GM23338 (cell line): ENCODE measurements around the gene TMPRSS9.
"Not testable (repeated sequence)": the region's sequence is repeated elsewhere in the genome, so short reads cannot be mapped to it uniquely, and the experiment has no call there.

Source experiments
- CREB1 ChIP-seq: fragments of 250-450 bp; sonication (Bioruptor Pico); IDR thresholded peaks from 2 replicates; pipeline ENCODE4 v1.5.0; 2020; ENCODE audit warnings: low read depth, mild to moderate bottlenecking, moderate library complexity
- EZH2 ChIP-seq: fragments of 200-600 bp; sonication (generic); IDR thresholded peaks from one replicate; pipeline ENCODE4 v1.8.0; 2017; ENCODE audit warnings: antibody characterized with exemption, mild to moderate bottlenecking, low read depth; ENCODE audit not compliant: unreplicated experiment
- EZH2phosphoT487 ChIP-seq: fragments of 200-600 bp; sonication (generic); IDR thresholded peaks from one replicate; pipeline ENCODE4 v1.8.1; 2018; ENCODE audit warnings: antibody characterized with exemption; ENCODE audit not compliant: unreplicated experiment
- JUNB ChIP-seq: IDR thresholded peaks from one replicate; pipeline ENCODE4 v1.6.1; 2016; ENCODE audit warnings: antibody characterized with exemption; ENCODE audit not compliant: unreplicated experiment
- NANOG ChIP-seq: IDR thresholded peaks from 2 replicates; pipeline ENCODE4 v1.6.1; 2016; ENCODE audit warnings: antibody characterized with exemption, borderline replicate concordance
- POLR2AphosphoS5 ChIP-seq: IDR thresholded peaks from 2 replicates; pipeline ENCODE4 v1.6.1; 2016; ENCODE audit warnings: antibody characterized with exemption, low read depth
- REST ChIP-seq: IDR thresholded peaks from one replicate; pipeline ENCODE4 v1.6.1; 2018; ENCODE audit warnings: antibody characterized with exemption; ENCODE audit not compliant: unreplicated experiment
- ZNF114 ChIP-seq: fragments of 250-450 bp; sonication (Bioruptor Pico); IDR thresholded peaks from 2 replicates; pipeline ENCODE4 v1.5.0; 2020; ENCODE audit warnings: mild to moderate bottlenecking, moderate library complexity
- ZNF331 ChIP-seq: fragments of 250-450 bp; sonication (Bioruptor Pico); IDR thresholded peaks from 2 replicates; pipeline ENCODE4 v1.5.0; 2020; ENCODE audit warnings: low read depth, mild to moderate bottlenecking, moderate library complexity
- TF ChIP-seq, protein P1 (sequence below), 2 experiments: fragments of 200-600 bp in 1 of 2; sonication (generic) in 1 of 2; conservative IDR thresholded peaks; 2 replicates each; pipeline versions ENCODE4 v1.5.1 to v1.6.1; 2016 to 2017; ENCODE audit warnings: antibody characterized with exemption in 2 of 2, low read depth in 2 of 2, mild to moderate bottlenecking in 2 of 2, moderate library complexity in 1 of 2
- TF ChIP-seq, protein P2 (sequence below): fragments of 250-450 bp; sonication (Bioruptor Pico); IDR thresholded peaks from 2 replicates; pipeline ENCODE4 v1.5.0; 2020; ENCODE audit warnings: mild to moderate bottlenecking, moderate library complexity
- TF ChIP-seq, protein P3 (sequence below): IDR thresholded peaks from 2 replicates; pipeline ENCODE4 v1.6.1; 2016; ENCODE audit warnings: antibody characterized with exemption

- TF ChIP-seq, protein P1, sequence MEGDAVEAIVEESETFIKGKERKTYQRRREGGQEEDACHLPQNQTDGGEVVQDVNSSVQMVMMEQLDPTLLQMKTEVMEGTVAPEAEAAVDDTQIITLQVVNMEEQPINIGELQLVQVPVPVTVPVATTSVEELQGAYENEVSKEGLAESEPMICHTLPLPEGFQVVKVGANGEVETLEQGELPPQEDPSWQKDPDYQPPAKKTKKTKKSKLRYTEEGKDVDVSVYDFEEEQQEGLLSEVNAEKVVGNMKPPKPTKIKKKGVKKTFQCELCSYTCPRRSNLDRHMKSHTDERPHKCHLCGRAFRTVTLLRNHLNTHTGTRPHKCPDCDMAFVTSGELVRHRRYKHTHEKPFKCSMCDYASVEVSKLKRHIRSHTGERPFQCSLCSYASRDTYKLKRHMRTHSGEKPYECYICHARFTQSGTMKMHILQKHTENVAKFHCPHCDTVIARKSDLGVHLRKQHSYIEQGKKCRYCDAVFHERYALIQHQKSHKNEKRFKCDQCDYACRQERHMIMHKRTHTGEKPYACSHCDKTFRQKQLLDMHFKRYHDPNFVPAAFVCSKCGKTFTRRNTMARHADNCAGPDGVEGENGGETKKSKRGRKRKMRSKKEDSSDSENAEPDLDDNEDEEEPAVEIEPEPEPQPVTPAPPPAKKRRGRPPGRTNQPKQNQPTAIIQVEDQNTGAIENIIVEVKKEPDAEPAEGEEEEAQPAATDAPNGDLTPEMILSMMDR (conservative IDR thresholded peaks at IDR 0.05; ENCODE audit: low read depth in 2 of 2), result not testable (repeated sequence)
- not testable (repeated sequence) for TF ChIP-seq POLR2AphosphoS5; EZH2phosphoT487; REST; EZH2; ZNF114 (CRISPR knock-in tag); ZNF331; CREB1; JUNB; NANOG
- TF ChIP-seq, protein P2, sequence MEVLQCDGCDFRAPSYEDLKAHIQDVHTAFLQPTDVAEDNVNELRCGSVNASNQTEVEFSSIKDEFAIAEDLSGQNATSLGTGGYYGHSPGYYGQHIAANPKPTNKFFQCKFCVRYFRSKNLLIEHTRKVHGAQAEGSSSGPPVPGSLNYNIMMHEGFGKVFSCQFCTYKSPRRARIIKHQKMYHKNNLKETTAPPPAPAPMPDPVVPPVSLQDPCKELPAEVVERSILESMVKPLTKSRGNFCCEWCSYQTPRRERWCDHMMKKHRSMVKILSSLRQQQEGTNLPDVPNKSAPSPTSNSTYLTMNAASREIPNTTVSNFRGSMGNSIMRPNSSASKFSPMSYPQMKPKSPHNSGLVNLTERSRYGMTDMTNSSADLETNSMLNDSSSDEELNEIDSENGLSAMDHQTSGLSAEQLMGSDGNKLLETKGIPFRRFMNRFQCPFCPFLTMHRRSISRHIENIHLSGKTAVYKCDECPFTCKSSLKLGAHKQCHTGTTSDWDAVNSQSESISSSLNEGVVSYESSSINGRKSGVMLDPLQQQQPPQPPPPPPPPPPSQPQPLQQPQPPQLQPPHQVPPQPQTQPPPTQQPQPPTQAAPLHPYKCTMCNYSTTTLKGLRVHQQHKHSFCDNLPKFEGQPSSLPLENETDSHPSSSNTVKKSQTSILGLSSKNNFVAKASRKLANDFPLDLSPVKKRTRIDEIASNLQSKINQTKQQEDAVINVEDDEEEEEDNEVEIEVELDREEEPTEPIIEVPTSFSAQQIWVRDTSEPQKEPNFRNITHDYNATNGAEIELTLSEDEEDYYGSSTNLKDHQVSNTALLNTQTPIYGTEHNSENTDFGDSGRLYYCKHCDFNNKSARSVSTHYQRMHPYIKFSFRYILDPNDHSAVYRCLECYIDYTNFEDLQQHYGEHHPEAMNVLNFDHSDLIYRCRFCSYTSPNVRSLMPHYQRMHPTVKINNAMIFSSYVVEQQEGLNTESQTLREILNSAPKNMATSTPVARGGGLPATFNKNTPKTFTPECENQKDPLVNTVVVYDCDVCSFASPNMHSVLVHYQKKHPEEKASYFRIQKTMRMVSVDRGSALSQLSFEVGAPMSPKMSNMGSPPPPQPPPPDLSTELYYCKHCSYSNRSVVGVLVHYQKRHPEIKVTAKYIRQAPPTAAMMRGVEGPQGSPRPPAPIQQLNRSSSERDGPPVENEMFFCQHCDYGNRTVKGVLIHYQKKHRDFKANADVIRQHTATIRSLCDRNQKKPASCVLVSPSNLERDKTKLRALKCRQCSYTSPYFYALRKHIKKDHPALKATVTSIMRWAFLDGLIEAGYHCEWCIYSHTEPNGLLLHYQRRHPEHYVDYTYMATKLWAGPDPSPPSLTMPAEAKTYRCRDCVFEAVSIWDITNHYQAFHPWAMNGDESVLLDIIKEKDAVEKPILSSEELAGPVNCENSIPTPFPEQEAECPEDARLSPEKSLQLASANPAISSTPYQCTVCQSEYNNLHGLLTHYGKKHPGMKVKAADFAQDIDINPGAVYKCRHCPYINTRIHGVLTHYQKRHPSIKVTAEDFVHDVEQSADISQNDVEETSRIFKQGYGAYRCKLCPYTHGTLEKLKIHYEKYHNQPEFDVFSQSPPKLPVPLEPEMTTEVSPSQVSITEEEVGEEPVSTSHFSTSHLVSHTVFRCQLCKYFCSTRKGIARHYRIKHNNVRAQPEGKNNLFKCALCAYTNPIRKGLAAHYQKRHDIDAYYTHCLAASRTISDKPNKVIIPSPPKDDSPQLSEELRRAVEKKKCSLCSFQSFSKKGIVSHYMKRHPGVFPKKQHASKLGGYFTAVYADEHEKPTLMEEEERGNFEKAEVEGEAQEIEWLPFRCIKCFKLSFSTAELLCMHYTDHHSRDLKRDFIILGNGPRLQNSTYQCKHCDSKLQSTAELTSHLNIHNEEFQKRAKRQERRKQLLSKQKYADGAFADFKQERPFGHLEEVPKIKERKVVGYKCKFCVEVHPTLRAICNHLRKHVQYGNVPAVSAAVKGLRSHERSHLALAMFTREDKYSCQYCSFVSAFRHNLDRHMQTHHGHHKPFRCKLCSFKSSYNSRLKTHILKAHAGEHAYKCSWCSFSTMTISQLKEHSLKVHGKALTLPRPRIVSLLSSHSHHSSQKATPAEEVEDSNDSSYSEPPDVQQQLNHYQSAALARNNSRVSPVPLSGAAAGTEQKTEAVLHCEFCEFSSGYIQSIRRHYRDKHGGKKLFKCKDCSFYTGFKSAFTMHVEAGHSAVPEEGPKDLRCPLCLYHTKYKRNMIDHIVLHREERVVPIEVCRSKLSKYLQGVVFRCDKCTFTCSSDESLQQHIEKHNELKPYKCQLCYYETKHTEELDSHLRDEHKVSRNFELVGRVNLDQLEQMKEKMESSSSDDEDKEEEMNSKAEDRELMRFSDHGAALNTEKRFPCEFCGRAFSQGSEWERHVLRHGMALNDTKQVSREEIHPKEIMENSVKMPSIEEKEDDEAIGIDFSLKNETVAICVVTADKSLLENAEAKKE (CRISPR knock-in tag), result not testable (repeated sequence)
- TF ChIP-seq, protein P3, sequence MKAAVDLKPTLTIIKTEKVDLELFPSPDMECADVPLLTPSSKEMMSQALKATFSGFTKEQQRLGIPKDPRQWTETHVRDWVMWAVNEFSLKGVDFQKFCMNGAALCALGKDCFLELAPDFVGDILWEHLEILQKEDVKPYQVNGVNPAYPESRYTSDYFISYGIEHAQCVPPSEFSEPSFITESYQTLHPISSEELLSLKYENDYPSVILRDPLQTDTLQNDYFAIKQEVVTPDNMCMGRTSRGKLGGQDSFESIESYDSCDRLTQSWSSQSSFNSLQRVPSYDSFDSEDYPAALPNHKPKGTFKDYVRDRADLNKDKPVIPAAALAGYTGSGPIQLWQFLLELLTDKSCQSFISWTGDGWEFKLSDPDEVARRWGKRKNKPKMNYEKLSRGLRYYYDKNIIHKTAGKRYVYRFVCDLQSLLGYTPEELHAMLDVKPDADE, result not testable (repeated sequence)
These were observed 57.4 kb downstream of the TMPRSS9 start for GRCh38 chr19:2417436-2417835.
